Upper lobe of left lung (tissue), 4 donors: Measurements from ENCODE around the gene ZC3H18.

Source experiments
- CTCF ChIP-seq, 6 experiments: fragments of 450-650 bp in 4 of 6; fragments of 200-600 bp in 2 of 6; sonication (generic) in 2 of 6; IDR thresholded peaks; one replicate each; pipeline ENCODE4 v1.5.1; 2016 to 2019; ENCODE audit warnings: antibody characterized with exemption in 6 of 6
- POLR2A ChIP-seq, 4 donors: fragments of 450-650 bp; IDR thresholded peaks; one replicate each; pipeline ENCODE4 v1.5.1; 2016 to 2017; ENCODE audit warnings: antibody characterized with exemption in 4 of 4, mild to moderate bottlenecking in 2 of 4

GRCh38 chr16:88631920-88632586, 61.9 kb downstream of the ZC3H18 start:
- TF ChIP-seq CTCF (IDR thresholded peaks at IDR 0.05) (no peak), POLR2A (IDR thresholded peaks at IDR 0.05) (no peak)
